OCI-LY3 (cell line): ENCODE measurements around the gene SNTG2.

Source experiments
- H2AFZ ChIP-seq: fragments of 200-600, 300-600 bp; shearing (Covaris generic); 2 replicates; pipeline ENCODE4 v1.6.0; 2014; ENCODE audit warnings: antibody characterized with exemption, low read depth, low read length
- H3K27ac ChIP-seq: fragments of 200-600, 300-600 bp; sonication (generic); 2 replicates; pipeline ENCODE4 v1.5.1; 2014; ENCODE audit warnings: mild to moderate bottlenecking, low read length, moderate library complexity, mixed read lengths
- H3K27me3 ChIP-seq: fragments of 200-600, 300-600 bp; sonication (generic); 2 replicates; pipeline ENCODE4 v1.6.1; 2014; ENCODE audit warnings: low read depth, low read length, mixed read lengths
- H3K36me3 ChIP-seq: fragments of 200-600, 300-600 bp; sonication (generic); replicated peaks from 2 replicates; pipeline ENCODE3; 2014; ENCODE audit warnings: low read depth, low read length, mixed read lengths
- H3K4me1 ChIP-seq: fragments of 300-600, 200-600 bp; sonication (generic); 2 replicates; pipeline ENCODE4 v1.6.1; 2014; ENCODE audit warnings: low read length, mixed read lengths
- H3K4me2 ChIP-seq: fragments of 200-600, 300-600 bp; sonication (generic); 2 replicates; pipeline ENCODE4 v1.6.1; 2014; ENCODE audit warnings: low read length, mixed read lengths
- H3K4me3 ChIP-seq: fragments of 300-600, 200-600 bp; sonication (generic); 2 replicates; pipeline ENCODE4 v1.5.1; 2014; ENCODE audit warnings: antibody characterized with exemption, mild to moderate bottlenecking, low read length, moderate library complexity
- H3K79me2 ChIP-seq: fragments of 300-600, 200-600 bp; shearing (Covaris generic); 2 replicates; pipeline ENCODE4 v1.6.1; 2014; ENCODE audit warnings: mild to moderate bottlenecking, low read length, mixed read lengths
- H3K9ac ChIP-seq: fragments of 300-600, 200-600 bp; shearing (Covaris generic); 2 replicates; pipeline ENCODE4 v1.6.0; 2014; ENCODE audit warnings: mild to moderate bottlenecking, low read length, moderate library complexity
- H3K9me3 ChIP-seq: fragments of 200-600, 300-600 bp; shearing (Covaris generic); 2 replicates; pipeline ENCODE4 v1.6.1; 2014; ENCODE audit warnings: low read length, mixed read lengths; ENCODE audit not compliant: insufficient read depth
- H4K20me1 ChIP-seq: fragments of 200-600, 300-600 bp; sonication (generic); 2 replicates; pipeline ENCODE4 v1.6.1; 2016; ENCODE audit warnings: low read length, mixed read lengths; ENCODE audit not compliant: insufficient read depth
- EZH2phosphoT487 ChIP-seq: fragments of 200-600 bp; shearing (Covaris generic); IDR thresholded peaks from 2 replicates; pipeline ENCODE4 v1.6.1; 2018; ENCODE audit warnings: antibody characterized with exemption, mixed run types, low read depth
- TF ChIP-seq, protein P1 (sequence below): fragments of 200-600, 300-600 bp; sonication (generic); IDR thresholded peaks from 2 replicates; pipeline ENCODE4 v1.5.1; 2014; ENCODE audit warnings: antibody characterized with exemption, low read length, low read depth

SNTG2 gene

DNA sequence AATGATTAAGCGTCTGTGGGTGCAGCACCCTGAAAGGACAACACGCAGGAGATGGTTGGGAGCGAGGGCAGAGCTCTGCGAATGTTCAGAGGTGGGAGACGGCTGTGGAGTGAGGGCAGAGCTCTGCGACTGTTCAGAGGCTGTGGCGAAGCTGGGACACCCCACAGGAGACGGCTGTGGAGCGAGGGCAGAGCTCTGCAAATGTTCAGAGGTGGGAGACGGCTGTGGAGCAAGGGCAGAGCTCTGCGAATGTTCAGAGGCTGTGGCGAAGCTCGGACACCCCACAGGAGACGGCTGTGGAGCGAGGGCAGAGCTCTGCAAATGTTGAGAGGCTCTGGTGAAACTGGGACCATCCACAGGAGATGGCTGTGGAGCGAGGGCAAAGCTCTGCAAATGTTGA lies 40.0 kb upstream of the SNTG2 start:
- TF ChIP-seq, protein P1, sequence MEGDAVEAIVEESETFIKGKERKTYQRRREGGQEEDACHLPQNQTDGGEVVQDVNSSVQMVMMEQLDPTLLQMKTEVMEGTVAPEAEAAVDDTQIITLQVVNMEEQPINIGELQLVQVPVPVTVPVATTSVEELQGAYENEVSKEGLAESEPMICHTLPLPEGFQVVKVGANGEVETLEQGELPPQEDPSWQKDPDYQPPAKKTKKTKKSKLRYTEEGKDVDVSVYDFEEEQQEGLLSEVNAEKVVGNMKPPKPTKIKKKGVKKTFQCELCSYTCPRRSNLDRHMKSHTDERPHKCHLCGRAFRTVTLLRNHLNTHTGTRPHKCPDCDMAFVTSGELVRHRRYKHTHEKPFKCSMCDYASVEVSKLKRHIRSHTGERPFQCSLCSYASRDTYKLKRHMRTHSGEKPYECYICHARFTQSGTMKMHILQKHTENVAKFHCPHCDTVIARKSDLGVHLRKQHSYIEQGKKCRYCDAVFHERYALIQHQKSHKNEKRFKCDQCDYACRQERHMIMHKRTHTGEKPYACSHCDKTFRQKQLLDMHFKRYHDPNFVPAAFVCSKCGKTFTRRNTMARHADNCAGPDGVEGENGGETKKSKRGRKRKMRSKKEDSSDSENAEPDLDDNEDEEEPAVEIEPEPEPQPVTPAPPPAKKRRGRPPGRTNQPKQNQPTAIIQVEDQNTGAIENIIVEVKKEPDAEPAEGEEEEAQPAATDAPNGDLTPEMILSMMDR, result no peak
- TF ChIP-seq EZH2phosphoT487, result no peak
- Histone ChIP-seq H2AFZ (no peak overlapping the region), H3K79me2 (no peaks in the 10 kb centered on the region), H4K20me1 (no peaks in the 10 kb centered on the region), H3K9ac (no peak overlapping the region), H3K27ac (no peak overlapping the region; the same call in 1 of the 2 replicates), H3K9me3 (peaks cover 34% of the 10 kb centered on the region), H3K27me3 (no peaks in the 10 kb centered on the region), H3K4me1 (no peaks in the 10 kb centered on the region), H3K4me2 (no peak overlapping the region), H3K4me3 (no peak overlapping the region), H3K36me3 (no peaks in the 10 kb centered on the region)

DNA sequence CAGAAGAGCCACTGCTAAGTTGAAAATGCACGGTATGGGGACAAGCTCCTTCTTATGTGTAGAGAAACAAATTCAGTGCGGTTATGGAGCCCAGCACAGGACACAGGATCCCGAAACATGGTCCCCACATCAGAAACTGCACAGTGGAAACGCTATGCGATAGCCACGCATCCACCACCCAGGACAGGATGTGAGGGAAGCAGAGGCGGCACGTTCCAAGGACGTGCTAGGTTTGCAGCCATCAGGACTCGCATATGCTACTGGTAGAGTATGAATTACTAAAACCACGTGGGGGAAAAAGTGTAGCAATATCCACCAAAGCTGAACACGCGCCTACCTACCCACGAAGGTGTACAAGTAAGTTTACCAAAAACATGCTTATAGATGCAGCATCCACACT lies 34.7 kb upstream of the SNTG2 start:
- no peak for TF ChIP-seq EZH2phosphoT487
- TF ChIP-seq, protein P1, result no peak
- H3K27ac ChIP-seq, result no peak overlapping the region
- peaks cover 10% of the 10 kb centered on the region; the same call in 1 of the 2 replicates for H3K9me3 ChIP-seq
- no peak overlapping the region for H3K9ac ChIP-seq
- H3K4me3 ChIP-seq, result no peak overlapping the region
- no peaks in the 10 kb centered on the region for H3K79me2 ChIP-seq
- no peaks in the 10 kb centered on the region for H3K27me3 ChIP-seq
- no peak overlapping the region for H2AFZ ChIP-seq
- H3K4me2 ChIP-seq, result no peak overlapping the region
- H3K4me1 ChIP-seq, result no peaks in the 10 kb centered on the region
- no peaks in the 10 kb centered on the region for H3K36me3 ChIP-seq
- no peaks in the 10 kb centered on the region for H4K20me1 ChIP-seq

DNA sequence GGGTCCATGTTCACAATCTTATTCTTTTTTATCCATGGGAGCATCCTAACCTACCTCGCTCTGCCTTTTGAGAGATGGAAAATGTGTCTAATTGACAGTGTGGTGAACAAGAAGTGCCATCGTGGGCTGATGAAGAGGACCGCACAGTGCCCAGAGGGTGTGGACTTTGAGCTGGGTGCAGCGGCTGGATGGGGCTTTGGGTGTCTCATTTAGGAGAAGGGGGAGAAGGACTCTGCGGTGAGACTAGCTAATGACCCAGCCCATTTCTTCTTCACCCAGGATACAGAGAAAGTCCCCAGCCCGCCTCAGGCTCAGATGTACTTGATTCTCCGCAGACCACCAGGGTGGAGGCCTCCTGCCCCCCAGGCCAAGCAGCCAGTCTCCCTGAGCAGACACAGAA lies 33.7 kb upstream of the SNTG2 start:
- H3K27me3 ChIP-seq, result no peaks in the 10 kb centered on the region
- 0 out of 2 replicates have a peak, but pooled peaks cover under 1% of the 10 kb centered on the region for H3K9me3 ChIP-seq
- no peaks in the 10 kb centered on the region for H3K4me1 ChIP-seq
- no peak overlapping the region for H3K27ac ChIP-seq
- H3K4me3 ChIP-seq, result no peak overlapping the region
- TF ChIP-seq EZH2phosphoT487, result no peak
- TF ChIP-seq, protein P1, result no peak
- H4K20me1 ChIP-seq, result no peaks in the 10 kb centered on the region
- H2AFZ ChIP-seq, result no peak overlapping the region
- no peaks in the 10 kb centered on the region for H3K36me3 ChIP-seq
- no peak overlapping the region for H3K4me2 ChIP-seq
- H3K9ac ChIP-seq, result no peak overlapping the region
- no peaks in the 10 kb centered on the region for H3K79me2 ChIP-seq

DNA sequence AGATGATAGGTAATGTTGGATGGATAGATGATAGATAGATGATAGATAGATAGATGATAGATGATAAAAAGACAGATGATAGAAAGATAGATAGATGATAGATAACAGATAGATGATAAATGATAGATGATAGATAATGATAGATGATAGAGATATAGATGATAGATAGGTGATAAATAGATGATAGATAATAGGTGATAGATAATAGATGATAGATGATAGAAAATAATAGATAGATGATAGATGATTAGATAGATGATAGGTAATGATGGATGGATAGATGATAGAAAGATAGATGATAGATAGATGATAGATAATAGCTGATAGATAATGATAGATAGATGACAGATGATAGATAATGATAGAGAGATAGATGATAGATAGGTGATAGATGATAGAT lies 31.0 kb upstream of the SNTG2 start:
- H3K27me3 ChIP-seq, result peaks cover 5% of the 10 kb centered on the region; the same call in 1 of the 2 replicates
- no peak overlapping the region for H3K9ac ChIP-seq
- H3K79me2 ChIP-seq, result no peaks in the 10 kb centered on the region
- H3K27ac ChIP-seq, result no peak overlapping the region
- TF ChIP-seq EZH2phosphoT487, result no peak
- TF ChIP-seq, protein P1, result no peak
- H2AFZ ChIP-seq, result no peak overlapping the region
- H3K9me3 ChIP-seq, result no peaks in the 10 kb centered on the region
- H4K20me1 ChIP-seq, result no peaks in the 10 kb centered on the region
- no peaks in the 10 kb centered on the region for H3K4me1 ChIP-seq
- H3K4me2 ChIP-seq, result no peak overlapping the region
- no peak overlapping the region for H3K4me3 ChIP-seq
- H3K36me3 ChIP-seq, result no peaks in the 10 kb centered on the region
